Pancreas (tissue), 10 donors: Measurements from ENCODE around the gene CDC14A. TPM values are rescaled to one million over a fixed set of nuclear protein-coding genes. Genes with fewer than 3 reads are reported as not detected.

Experiments
- ATAC-seq, 4 donors: fragments of 200-7000 bp; cut with Tn5 transposase; one replicate each; pipeline versions ENCODE4 v1.8.0 to v1.9.1; 2020; ENCODE audit warnings: mild to moderate bottlenecking in 4 of 4, moderate library complexity in 4 of 4
- DNase-seq, 6 donors: peaks; one replicate each; pipeline ENCODE4 v3.0.0-alpha.2; 2020
- FAIRE-seq: peaks from 2 replicates; lab custom pipeline; 2012; peaks lifted over from hg19 to GRCh38; lab: Jason Lieb, UNC
- H3K27ac ChIP-seq, 4 donors: fragments of 200-600 bp; sonication (generic); 1 replicate in 3 of 4; 2 replicates in 1 of 4; pipeline versions ENCODE4 v1.5.0 to v1.8.0; 2020
- H3K27me3 ChIP-seq, 4 donors: fragments of 200-600 bp; one replicate each; pipeline ENCODE4 v1.8.0; 2021
- H3K36me3 ChIP-seq, 3 donors: fragments of 200-600 bp; sonication (generic) in 1 of 3; one replicate each; pipeline versions ENCODE4 v1.5.0 to v1.8.0; 2020 to 2021
- H3K4me1 ChIP-seq, 3 donors: fragments of 200-600 bp; one replicate each; pipeline ENCODE4 v1.8.0; 2021
- H3K4me3 ChIP-seq, 4 donors: fragments of 200-600 bp; sonication (generic) in 2 of 4; one replicate each; pipeline versions ENCODE4 v1.5.0 to v1.8.0; 2020 to 2021
- H3K9me3 ChIP-seq, 4 donors: fragments of 200-600 bp; one replicate each; pipeline ENCODE4 v1.8.0; 2021
- WGBS, 2 donors: extraction: QIAGEN DNeasy Blood & Tissue Kit; methylation state at CpG; one replicate each; pipeline ENCODE4 v1.1.7; 2013; 5-methylcytosine and 5-hydroxymethylcytosine counted together
- intact Hi-C, 3 donors: fragments of 100-400 bp; cut with DNase I; formaldehyde crosslinking; loops; one replicate each; pipeline versions ENCODE4 v1.11.1 to v1.14.2; 2022
- polyA plus RNA-seq, 2 donors: library from polyadenylated mRNA; stranded (reverse); fragments of 200-250 nt; gene quantifications; one replicate each; pipeline ENCODE4 v1.2.3, GENCODE V29; 2013
- total RNA-seq, 6 donors: library from RNA; stranded (reverse); fragmentation: NEBNext Ultra II Directional in 4 of 6; extraction: Animal tissue kit (Norgen Biotek cat#: 25700) in 4 of 6; gene quantifications; one replicate each; pipeline versions ENCODE4 v1.2.1 to v1.2.4, GENCODE V29; 2021 to 2023
- TF ChIP-seq, protein P1 (sequence below), 4 donors: fragments of 200-600 bp; sonication (generic) in 3 of 4; IDR thresholded peaks; one replicate each; pipeline versions ENCODE4 v1.5.0 to v1.8.0; 2021; ENCODE audit warnings: antibody characterized with exemption in 4 of 4
- donor health status: healthy with polysubstance abuse.
- donor health status: DM: no; HTN: no; CAD: no; lungs with moderate emphysema.
- donor health status: DM: no; HTN: no; CAD: no.
- donor health status: control.
- donor health status: control.
- donor health status: Bipolar disorder and iron deficiency.
- donor health status: DM: yes; HTN: yes; CAD: no.
- donor health status: DM: no; HTN: no; CAD: no.
- donor health status: DM: no; HTN: no; CAD: no.
- donor health status: DM: yes; HTN: yes; CAD: no.

Gene CDC14A
- total and polyA plus RNA-seq, 8 donors = 1.4 to 5.2 (median 3.0) TPM

DNA sequence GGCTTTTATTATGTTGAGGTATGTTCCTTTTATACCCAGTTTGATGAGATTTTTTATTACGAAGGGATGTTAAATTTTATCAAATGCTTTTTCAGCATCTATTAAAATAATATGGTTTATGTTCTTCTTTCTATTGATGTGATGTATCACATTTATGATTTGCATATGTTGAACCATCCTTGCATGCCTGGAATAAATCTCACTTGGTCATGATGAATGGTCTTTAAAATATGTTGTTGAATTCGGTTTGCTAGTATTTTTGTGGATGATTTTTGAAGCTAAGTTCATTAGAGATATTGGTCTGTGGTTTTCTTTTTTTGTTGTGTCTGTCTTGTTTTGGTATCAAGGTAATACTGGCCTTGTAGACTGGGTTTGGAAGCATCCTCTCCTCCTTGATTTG lies 199.7 kb downstream of the CDC14A start:
- intact Hi-C loops = no loop called here
- no peak overlapping the region for H3K4me3 ChIP-seq

DNA sequence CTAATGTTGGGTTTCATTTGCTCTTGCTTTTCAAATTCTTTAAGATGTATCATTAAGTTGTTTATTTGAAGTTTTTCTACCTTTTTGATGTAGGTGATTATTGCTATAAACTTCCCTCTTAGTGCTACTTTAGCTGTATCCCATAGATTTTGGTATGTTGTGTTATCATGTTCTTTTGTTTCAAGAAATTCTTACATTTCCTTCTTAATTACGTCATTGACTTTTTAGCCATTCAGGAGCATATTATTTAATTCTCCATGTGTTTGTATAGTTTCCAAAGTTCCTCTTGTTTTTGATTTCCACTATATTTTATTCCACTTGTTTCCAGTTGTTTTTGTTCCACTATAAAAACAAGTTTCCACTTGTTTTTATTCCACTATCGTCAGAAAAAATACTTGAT lies 200.6 kb downstream of the CDC14A start:
- TF ChIP-seq, protein P1, sequence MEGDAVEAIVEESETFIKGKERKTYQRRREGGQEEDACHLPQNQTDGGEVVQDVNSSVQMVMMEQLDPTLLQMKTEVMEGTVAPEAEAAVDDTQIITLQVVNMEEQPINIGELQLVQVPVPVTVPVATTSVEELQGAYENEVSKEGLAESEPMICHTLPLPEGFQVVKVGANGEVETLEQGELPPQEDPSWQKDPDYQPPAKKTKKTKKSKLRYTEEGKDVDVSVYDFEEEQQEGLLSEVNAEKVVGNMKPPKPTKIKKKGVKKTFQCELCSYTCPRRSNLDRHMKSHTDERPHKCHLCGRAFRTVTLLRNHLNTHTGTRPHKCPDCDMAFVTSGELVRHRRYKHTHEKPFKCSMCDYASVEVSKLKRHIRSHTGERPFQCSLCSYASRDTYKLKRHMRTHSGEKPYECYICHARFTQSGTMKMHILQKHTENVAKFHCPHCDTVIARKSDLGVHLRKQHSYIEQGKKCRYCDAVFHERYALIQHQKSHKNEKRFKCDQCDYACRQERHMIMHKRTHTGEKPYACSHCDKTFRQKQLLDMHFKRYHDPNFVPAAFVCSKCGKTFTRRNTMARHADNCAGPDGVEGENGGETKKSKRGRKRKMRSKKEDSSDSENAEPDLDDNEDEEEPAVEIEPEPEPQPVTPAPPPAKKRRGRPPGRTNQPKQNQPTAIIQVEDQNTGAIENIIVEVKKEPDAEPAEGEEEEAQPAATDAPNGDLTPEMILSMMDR (IDR thresholded peaks at IDR 0.05) = no peak
- Histone ChIP-seq H3K36me3 (no peaks in the 10 kb centered on the region), H3K27ac (no peak overlapping the region), H3K4me1 (no peaks in the 10 kb centered on the region), H3K27me3 (no peaks in the 10 kb centered on the region), H3K4me3 (no peak overlapping the region), H3K9me3 (no peaks in the 10 kb centered on the region)
- ATAC-seq (no peak), FAIRE-seq (no peak), DNase-seq (no peak)
- WGBS, 2 donors = 53 to 67% methylated on average over 2 of the region's 2 CpGs
- intact Hi-C loops = no loop called here

More for the DNA sequence above, 199.7 kb downstream of the CDC14A start:
- no peaks in the 10 kb centered on the region for H3K36me3 ChIP-seq
- WGBS, 2 donors = 38 to 52% methylated on average over 2 of the region's 2 CpGs
- no peak for DNase-seq
- no peaks in the 10 kb centered on the region for H3K9me3 ChIP-seq
- no peaks in the 10 kb centered on the region for H3K4me1 ChIP-seq
- no peak for ATAC-seq
- TF ChIP-seq, protein P1 (IDR thresholded peaks at IDR 0.05) = no peak
- no peak for FAIRE-seq
- no peak overlapping the region for H3K27ac ChIP-seq
- no peaks in the 10 kb centered on the region for H3K27me3 ChIP-seq

DNA sequence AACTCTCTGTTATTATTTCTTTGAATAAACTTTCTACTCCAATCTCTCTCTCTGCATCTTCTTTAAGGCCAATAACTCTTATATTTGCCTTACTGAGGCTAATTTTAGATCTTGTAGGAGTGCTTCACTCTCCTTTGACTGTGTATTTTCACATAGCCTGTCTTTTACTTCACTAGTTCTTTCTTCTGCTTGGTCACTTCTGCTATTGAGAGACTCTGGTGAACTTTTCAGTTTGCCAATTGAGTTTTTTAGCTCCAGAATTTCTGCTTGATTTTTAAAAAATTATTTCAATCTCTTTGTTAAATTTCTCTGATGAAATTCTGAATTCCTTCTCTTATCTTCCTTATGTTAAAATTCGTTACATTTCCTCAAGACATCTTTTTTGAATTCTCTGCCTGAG lies 203.9 kb downstream of the CDC14A start:
- intact Hi-C loops = no loop called here
- FAIRE-seq = no peak
- Histone ChIP-seq H3K4me1 (no peaks in the 10 kb centered on the region), H3K9me3 (no peaks in the 10 kb centered on the region), H3K27ac (no peak overlapping the region), H3K36me3 (no peaks in the 10 kb centered on the region), H3K27me3 (no peaks in the 10 kb centered on the region), H3K4me3 (no peak overlapping the region)
- 41 to 50% methylated on average over 1 of the region's 1 CpG for WGBS, 2 donors
- no peak for ATAC-seq
- TF ChIP-seq, protein P1 (IDR thresholded peaks at IDR 0.05) = no peak
- no peak for DNase-seq

DNA sequence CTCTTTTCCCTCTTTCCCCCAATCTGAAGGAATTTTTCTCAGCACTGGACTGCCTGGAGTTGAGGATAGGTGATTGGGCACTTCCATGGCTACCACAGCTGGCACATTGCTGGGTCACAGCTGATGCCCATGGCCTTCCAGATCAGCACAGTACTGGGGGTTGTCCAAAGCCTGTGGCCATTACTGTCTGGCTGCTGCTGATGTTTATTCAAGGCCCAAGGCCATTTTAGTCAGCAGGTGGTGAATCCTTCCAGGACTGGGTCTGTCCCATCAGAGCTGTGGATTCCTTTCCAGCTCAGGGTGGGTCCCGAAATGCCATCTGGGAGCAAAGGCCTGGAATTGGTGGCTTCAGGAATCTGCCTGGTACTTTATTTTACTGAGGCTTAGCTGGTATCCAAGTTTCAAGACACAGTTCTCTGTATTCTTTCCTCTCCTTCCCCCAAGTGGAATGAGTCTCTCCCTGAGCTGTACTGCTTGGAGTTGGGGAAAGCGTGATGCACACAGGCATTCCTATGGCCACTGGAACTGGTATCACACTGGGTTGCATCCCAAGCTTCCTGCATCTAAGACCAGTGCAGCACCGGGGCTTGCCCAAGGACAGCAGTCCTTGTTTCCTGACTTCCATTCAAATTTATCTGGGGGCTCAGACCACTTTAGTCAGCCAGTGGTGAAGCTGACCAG lies 204.8 kb downstream of the CDC14A start:
- no peak overlapping the region for H3K27ac ChIP-seq
- TF ChIP-seq, protein P1 (IDR thresholded peaks at IDR 0.05) = no peak
- no peak overlapping the region for H3K4me3 ChIP-seq
- WGBS, 2 donors = 61 to 69% methylated on average over 3 of the region's 3 CpGs
- H3K4me1 ChIP-seq = no peaks in the 10 kb centered on the region
- no peaks in the 10 kb centered on the region for H3K27me3 ChIP-seq
- DNase-seq (no peak), ATAC-seq (no peak), FAIRE-seq (no peak)
- H3K9me3 ChIP-seq = no peaks in the 10 kb centered on the region
- intact Hi-C loops = no loop called here
- H3K36me3 ChIP-seq = no peaks in the 10 kb centered on the region

DNA sequence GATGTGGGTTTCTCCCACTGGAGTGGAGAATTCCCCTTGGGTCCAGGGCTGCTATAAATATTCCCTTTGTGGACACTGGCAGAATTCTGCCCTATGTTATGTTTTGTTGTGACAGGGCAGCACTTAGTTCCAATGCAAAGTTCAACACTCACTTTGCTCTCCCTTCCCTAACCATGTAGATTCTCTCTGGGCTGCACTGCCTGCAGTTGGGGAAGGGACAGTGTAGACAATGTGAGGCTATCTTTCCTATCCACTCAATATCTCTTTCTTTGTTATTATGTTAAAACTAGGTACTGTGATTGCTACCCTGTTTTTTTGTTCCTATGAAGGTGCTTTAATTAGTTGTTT lies 205.3 kb downstream of the CDC14A start:
- DNase-seq (no peak), ATAC-seq (no peak), FAIRE-seq (no peak)
- H3K4me1 ChIP-seq = no peaks in the 10 kb centered on the region
- no peak overlapping the region for H3K4me3 ChIP-seq
- intact Hi-C loops = no loop called here
- no peak overlapping the region for H3K27ac ChIP-seq
- H3K27me3 ChIP-seq = no peaks in the 10 kb centered on the region
- no peaks in the 10 kb centered on the region for H3K9me3 ChIP-seq
- TF ChIP-seq, protein P1 (IDR thresholded peaks at IDR 0.05) = no peak
- no peaks in the 10 kb centered on the region for H3K36me3 ChIP-seq
